OCI-M1 (cell line): ENCODE data around the gene RARS2.
A peak's percentile ranks its signal among the peaks of the same experiment; 100 is the strongest.
"Not testable (repeated sequence)": the region's sequence is repeated elsewhere in the genome, so short reads cannot be mapped to it uniquely, and the experiment has no call there.

ENCODE experiments used
- DNase-seq: peaks from one replicate; lab custom pipeline; 2025; lab: John Stamatoyannopoulos, UW

RARS2 gene

DNA sequence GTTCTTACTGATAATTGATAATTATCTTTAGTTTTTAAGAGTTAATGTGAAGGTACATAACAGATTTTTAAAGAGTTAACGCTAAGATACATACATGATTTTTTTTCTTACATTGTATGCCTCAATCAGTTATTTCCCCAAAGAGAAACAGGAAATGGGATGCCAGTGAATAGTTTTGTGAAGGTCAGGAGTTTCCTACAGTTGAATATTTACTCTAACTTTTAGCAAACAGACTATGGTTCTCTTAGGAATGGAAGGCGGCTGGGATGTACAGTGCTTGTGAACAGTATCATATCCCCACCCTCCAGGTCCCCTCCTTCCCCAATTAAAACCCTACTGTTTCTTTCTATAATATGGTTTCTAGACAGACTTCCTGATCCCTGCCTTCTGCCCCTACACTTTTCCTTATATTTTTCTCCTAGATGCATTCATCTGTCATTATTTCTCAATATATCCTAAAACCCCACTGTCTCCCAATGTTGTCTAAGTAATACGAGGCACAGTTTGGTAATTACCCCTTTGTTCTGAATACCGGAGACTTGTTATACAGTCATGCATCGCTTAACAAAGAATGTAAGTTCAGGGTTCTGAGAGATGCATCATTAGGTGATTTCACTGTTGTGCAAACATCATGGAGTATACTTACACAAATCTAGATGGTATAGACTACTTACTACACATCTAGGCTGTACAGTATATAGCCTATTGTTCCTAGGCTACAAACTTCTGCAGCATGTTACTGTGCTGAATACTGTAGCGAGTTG lies 87.8 kb downstream of the RARS2 start:
- no peak for DNase-seq

DNA sequence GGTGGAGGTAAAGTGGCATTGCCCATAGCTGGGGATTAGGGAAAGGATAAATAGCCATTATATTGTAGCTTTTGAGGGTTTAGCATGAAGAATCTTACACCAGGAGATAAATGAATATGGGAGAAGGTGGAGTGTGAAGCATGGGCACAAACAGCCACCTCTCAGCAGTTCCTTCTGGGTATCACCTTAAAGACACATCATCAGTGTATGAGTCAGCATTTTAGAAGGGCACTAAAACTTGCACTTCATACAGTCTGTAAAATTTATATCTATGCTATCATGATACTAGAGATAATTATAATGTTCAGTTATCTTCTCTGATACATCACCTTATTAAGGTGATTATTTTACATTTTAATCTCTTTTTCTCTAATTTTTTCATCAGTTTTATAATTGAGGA lies 91.7 kb downstream of the RARS2 start:
- no peak for DNase-seq

DNA sequence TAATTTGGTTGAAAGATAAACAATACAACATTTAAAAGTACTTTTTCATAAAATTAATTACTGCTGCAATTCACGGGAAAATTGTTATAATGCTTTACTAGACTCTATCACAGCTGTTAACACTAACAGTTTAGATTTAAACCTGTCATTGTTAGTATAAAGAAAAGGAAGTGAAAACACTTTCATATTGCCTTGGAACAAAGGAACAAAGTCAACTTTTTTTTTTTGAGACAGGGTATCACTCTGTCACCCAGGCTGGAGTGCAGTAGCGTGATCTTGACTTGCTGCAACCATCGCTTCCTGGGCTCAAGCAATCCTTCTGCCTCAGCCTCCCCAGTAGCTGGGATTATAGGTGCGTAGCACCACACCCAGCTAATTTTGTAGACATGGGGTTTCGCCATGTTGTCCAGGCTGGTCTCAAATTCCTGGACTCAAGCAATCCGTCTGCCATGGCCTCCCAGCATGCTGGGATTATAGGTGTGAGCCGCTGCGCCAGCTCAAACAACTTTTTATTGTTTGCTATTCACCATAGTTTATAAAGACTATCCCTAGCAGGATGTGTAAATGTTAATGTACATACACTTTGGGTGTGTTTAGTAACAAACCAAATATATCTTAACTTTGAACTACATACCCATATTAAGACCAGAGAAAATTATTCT lies 94.9 kb downstream of the RARS2 start:
- DNase-seq = no peak

DNA sequence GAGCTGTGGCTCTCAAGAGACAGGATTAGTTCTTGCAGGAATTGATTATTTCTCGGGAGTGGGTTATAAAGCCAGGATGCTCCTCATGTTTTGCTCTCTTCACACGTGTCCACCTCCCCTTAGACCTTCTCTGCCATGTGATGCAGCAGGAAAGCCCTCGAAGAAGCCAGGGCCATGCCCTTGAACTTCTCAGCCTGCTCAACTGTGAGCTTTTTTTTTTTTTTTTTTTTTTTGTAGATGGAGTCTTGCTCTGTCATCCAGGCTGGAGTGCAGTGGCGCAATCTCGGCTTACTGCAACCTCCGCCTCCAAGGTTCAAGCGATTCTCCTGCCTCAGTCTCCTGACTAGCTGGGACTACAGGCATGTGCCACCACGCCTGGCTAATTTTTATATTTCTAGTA lies 100.5 kb downstream of the RARS2 start:
- DNase-seq = not testable (repeated sequence)

DNA sequence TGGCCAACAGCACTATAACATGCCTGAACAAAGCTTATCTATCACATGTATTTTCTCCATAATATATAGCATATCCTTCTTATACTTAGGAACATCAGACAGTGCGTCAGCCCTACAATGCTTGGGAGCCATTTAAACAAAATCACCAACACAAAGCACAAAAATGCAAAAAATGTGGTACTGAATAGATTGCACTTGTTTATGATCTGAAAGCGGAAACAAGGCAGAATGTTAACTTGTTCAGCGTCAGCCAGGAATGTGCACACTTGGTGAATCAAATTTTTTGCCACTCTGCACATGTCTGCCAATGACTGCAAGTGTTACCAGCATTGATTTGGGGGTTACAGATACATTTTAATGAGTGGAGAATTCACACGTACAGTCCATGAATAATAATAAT lies 102.2 kb downstream of the RARS2 start:
- DNase-seq = no peak

DNA sequence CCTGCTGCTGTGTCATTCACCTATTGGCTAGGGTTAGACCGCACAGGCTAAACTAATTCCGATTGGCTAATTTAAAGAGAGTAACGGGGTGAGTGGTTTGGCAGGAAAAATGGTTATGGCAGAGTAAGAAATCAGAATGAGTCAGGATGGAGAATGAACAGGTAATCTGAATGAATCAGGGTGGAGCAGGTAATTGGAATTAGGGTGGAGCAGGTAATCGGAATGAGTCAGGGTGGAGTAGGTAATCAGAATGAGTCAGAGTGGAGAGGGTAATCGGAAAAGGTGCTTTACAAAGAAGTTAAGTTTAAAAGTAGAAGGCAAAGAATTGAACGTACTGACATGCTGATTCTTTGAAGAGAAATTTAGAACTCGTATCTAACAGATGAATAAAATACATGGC lies 105.3 kb downstream of the RARS2 start:
- DNase-seq = no peak

DNA sequence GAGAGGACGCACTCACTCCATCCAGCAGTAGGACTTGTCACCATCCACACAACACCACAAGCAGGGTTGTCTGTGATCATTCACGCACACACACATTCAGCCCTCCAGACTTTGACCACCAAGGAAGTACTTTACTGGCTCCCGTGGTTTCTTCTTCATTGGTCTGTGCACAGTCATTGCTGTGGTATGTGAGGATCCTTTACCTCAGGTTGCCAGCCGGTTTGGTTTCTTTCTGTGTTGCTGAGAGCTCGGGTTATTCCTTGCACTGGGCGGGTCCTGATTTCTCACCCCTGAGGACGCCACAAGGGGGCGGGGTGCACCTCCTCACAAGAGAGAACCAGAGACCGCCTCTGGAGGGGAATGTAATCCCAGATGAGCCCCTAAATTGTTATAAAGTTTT lies 105.9 kb downstream of the RARS2 start:
- no peak for DNase-seq

DNA sequence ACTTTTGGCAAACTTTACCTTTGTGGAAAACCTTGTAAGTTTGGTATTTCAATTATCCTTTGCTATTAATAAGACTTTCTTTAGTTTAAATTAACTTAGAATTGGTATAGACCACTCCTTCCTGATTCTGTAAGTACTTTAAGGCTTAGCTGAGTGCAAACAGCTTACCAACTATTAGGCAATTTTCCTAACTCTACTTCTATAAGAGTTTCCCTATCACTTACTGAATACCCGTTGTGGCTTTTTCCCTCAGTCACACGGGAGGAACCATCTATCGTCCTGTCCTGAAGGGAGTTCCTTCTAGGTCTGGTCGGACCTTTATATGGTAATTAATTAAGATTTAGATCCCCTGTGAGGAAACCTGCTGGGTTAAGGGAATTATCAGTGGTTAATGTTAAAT lies 107.4 kb downstream of the RARS2 start:
- DNase-seq = peak; percentile 55

DNA sequence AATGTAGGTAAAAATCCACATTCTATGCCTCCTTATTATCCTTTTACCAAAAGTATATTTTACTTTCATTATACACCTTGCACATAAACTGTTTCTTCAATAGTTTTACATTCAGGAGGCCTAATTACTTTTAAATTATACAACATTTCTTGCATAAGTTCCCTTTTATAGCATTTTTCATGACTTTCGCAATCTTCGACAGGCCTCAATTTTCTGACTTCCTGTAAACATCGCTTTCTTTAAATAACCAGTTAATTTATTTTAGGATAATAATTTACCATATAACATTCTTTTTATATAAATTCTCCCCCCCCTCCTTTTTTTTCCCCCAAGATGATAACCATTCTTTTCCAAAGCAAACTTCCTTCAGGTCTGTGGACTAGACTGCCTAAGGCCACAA lies 107.9 kb downstream of the RARS2 start:
- peak; percentile 15 for DNase-seq

DNA sequence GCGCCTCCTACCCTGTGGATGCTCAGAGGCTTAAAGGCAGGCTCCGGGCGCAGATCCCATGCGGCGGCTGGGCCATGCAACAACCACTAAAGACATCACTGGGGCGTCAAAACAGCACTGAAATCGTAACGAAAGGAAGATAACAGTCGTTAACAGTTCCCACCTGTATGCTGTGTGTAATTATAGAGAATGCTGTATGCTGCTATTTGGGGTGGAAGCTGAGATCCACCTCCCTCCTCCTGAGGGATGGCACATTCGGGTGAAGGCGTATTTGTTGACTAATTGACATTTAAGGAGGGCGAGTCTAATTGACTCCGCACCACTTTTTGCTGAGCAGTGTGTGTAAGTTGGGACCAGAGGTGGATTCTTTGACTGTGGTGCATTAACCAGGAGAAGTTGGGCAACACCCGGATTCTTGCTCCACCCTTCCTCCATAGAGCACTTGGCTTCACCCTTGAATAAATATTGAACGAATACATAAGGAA lies 116.3 kb downstream of the RARS2 start:
- DNase-seq = peak; percentile 68

DNA sequence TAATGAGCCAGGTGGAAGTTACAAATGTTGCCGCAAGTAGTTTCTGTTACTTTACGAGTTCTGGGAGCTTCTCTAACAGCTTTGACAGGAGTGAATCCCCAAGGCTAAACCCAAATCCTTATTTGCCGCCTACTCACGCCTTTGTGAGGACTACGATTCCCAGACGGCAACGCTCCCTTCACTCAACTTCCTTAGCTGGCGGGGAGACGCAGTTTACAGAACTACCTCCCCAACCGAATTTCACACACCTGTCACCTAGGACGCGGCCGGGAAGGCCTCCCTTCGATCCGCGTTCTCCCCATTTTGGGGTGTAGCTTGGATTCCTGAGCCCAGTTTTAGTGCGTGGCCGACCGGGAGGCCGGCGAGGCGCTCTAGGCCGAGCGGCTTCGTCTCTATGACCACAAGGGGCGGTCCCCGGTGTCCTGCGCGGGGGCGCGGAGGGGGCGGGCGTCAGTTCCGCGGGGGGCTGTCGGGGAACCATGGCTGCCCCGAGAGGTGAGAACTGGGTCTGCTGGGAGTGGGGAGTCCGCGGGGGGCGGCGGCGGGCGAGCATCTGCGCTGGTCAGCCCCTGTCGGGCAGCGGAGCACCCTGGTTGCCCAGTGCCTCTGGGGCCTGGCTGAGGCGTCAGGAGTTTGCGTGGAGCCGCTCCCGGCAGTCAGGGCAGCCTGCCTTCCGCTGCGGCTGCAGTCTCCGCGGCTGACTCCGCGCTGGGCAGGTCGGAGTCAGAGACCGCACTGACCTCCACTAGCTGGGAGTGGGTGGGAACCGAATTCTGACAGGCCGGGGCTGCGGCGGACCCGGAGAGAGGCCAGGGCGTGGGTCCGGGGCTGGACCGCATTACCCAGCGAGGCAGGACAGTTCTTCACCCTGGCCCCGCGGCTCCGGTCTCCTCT lies 117.0 kb downstream of the RARS2 start, which contains the start of gene SLC35A1:
Gene SLC35A1, plus strand, starts transcription at position 450 of the 894 bp plus-strand sequence. Its CDS starts 30 bp downstream, at position 480.
- DNase-seq = peak; percentile 95

DNA sequence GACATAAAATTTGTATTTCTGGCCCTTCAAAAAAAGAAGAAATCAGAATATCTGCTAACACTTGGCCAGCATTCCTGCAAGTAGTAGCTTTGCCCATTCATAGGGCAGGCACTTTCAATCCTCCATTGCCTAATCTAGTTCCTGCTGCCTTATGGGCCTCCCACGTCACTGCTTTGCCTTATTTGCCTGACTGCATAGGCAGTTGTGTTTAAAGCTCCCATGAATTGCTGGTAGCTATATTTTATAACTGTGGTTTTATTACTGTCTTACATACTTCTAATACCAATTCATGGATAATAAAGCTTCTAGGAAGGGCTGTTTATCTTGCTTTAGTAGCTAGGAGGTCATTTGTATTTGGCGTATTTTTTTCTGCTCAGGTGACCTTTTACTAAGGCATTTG lies 124.7 kb downstream of the RARS2 start:
- no peak for DNase-seq
